HepG2 (cell line): ENCODE data around the gene SLC35F3.

Experiments
- ATM ChIP-seq: fragments of 450-650 bp; IDR thresholded peaks from 2 replicates; pipeline ENCODE4 v1.7.1; 2017; ENCODE audit warnings: mild to moderate bottlenecking, borderline replicate concordance
- CBX5 ChIP-seq: sonication (generic); formaldehyde crosslinking; IDR thresholded peaks from 2 replicates; pipeline ENCODE4 v1.4.0; 2020; ENCODE audit warnings: missing genetic modification reagents, borderline replicate concordance
- KDM1A ChIP-seq: IDR thresholded peaks from 2 replicates; pipeline ENCODE4 v1.6.1; 2016; ENCODE audit warnings: missing compliant biosample characterization
- NR2C2 ChIP-seq: sonication (generic); formaldehyde crosslinking; IDR thresholded peaks from 2 replicates; pipeline ENCODE4 v1.4.0; 2020; ENCODE audit warnings: missing genetic modification reagents, mild to moderate bottlenecking, moderate library complexity, borderline replicate concordance
- REL ChIP-seq: sonication (generic); formaldehyde crosslinking; conservative IDR thresholded peaks from 2 replicates; pipeline ENCODE4 v1.8.0; 2022; ENCODE audit warnings: mild to moderate bottlenecking, missing genetic modification reagents, moderate library complexity
- ZBTB7A ChIP-seq: sonication (generic); formaldehyde crosslinking; IDR thresholded peaks from 2 replicates; pipeline ENCODE4 v1.8.0; 2022; ENCODE audit warnings: mild to moderate bottlenecking, missing genetic modification reagents

- TF ChIP-seq KDM1A (no peak), ZBTB7A (CRISPR knock-in tag) (no peak), REL (no peak), CBX5 (no peak), ATM (no peak), NR2C2 (no peak)
Observed at GRCh38 chr1:233863901-233864545, 40.5 kb upstream of the SLC35F3 start.
